ENCODE measurements around the gene RPH3AL.

- no peak for TF ChIP-seq POLR2A (IDR thresholded peaks at IDR 0.05)
- no peak for TF ChIP-seq CTCF (IDR thresholded peaks at IDR 0.05)
These were observed 9.4 kb downstream of the RPH3AL start for GRCh38 chr17:343211-343610.
